Smooth muscle cell of the coronary artery (primary cell): ENCODE measurements around the gene ALDH5A1. TPM values are rescaled to one million over a fixed set of nuclear protein-coding genes. Genes with fewer than 3 reads are reported as not detected.

Source experiments
- total RNA-seq: library from RNA; depleted of rRNA; stranded (reverse); fragments of >200 nt; gene quantifications from 2 replicates; pipeline ENCODE4 v1.2.3, GENCODE V29; 2014; ENCODE audit warnings: low replicate concordance

The ALDH5A1 gene
- total RNA-seq = 0.82 and 1.7 TPM in 2 replicates

DNA sequence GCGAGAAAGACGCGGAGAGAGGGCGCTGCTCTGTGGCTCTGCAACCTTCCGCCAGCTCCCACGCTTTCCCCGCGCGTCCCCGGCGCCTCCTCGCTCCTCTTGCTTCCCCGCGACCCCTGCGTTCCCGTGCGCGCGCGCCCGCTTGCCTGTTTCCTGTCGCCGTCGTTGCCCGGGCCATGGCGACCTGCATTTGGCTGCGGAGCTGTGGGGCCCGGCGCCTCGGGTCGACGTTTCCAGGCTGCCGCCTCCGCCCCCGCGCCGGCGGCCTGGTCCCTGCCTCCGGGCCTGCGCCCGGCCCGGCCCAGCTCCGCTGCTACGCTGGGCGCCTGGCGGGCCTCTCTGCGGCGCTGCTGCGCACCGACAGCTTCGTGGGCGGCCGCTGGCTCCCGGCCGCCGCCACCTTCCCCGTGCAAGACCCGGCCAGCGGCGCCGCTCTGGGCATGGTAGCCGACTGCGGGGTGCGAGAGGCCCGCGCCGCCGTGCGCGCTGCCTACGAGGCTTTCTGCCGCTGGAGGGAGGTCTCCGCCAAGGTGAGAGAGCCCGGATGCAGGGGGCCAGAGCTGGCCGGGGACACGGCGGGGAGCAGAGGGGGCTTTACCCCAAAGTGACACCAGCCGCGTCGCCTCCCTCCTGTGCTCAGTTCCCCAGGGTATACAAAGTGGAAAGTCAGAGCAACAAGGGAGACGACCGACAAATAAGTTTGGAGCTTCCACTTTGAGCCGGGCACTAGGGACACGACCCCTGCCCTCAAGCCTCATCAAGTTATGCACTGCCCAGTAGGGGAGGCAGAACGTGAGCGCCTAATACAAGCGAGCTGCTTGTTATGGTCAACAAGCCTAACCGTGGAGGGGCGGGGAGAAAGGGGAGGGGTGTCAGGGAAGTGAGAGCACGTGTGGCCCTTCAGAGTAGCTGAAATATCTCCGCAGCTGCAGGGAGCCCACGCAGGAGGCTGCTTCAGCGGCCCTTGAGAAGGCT is at the start of gene ALDH5A1:
ALDH5A1 (plus strand) TSS at position 149 of the 975 bp plus-strand sequence; CDS start at position 177, 28 bp downstream.

DNA sequence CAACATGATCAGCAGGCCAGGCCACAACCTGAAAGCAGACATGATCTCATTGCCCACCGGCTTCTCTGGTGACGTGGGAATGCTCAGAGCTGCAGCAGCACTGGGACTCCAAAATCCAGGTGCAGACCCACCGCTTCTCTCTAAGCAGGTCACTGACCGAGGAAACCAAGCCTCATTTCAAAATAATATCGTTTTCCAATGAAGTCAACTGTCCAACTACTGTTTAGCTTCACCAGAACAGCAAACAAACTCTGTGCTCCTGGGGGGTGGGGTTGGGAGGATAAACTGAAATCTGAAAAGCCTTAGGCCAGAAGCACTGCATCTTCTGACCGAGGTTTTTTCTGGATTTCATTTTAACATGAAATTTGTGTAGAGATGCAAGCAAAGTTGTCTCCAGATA is 5.3 kb upstream of the ALDH5A1 start, which contains the start of gene GPLD1:
GPLD1 (minus strand) TSS at position 109 of the 400 bp plus-strand sequence; CDS start at position 42, 67 bp downstream.

Other genes with a start within 250 kb of the ALDH5A1 start
- gene DCDC2, start 136.9 kb upstream of the ALDH5A1 start, total RNA-seq = 0.15 TPM in 1 of 2 replicates, not detected in the other
- gene MRS2, start 92.0 kb upstream of the ALDH5A1 start, total RNA-seq = 6.8 and 13.5 TPM in 2 replicates
- gene GPLD1, start 5.4 kb upstream of the ALDH5A1 start, total RNA-seq = under 0.01 and 0.53 TPM in 2 replicates
- 0.12 TPM in 1 of 2 replicates, not detected in the other for gene KIAA0319, start 151.2 kb downstream of the ALDH5A1 start, total RNA-seq
- 15.6 and 37.8 TPM in 2 replicates for gene TDP2, start 171.9 kb downstream of the ALDH5A1 start, total RNA-seq
- 9.1 and 12.4 TPM in 2 replicates for gene ACOT13, start 172.1 kb downstream of the ALDH5A1 start, total RNA-seq
- 39.3 and 73.7 TPM in 2 replicates for gene C6orf62, start 224.2 kb downstream of the ALDH5A1 start, total RNA-seq